Thymus (tissue), 11 donors: ENCODE data around the gene AUTS2. TPM values are rescaled to one million over a fixed set of nuclear protein-coding genes. Genes with fewer than 3 reads are reported as not detected.
"Not testable (repeated sequence)": the region's sequence is repeated elsewhere in the genome, so short reads cannot be mapped to it uniquely, and the experiment has no call there.

Source experiments
- DNase-seq, 9 donors: peaks; one replicate each; pipeline ENCODE4 v3.0.0-alpha.2; 2013; ENCODE audit warnings: low spot score in 9 of 9, low read depth in 6 of 9, missing footprints in 1 of 9
- H3K27ac ChIP-seq, 2 donors: one replicate each; pipeline ENCODE4 v1.5.1; 2013; ENCODE audit warnings: control low read depth in 1 of 2, low read depth in 1 of 2, low read length in 1 of 2, mild to moderate bottlenecking in 1 of 2, moderate library complexity in 1 of 2
- H3K27me3 ChIP-seq, 2 donors: one replicate each; pipeline ENCODE4 v1.5.1; 2013; ENCODE audit warnings: low read length in 1 of 2; ENCODE audit not compliant: control insufficient read depth in 2 of 2, insufficient read depth in 1 of 2
- H3K36me3 ChIP-seq, 2 donors: one replicate each; pipeline ENCODE4 v1.5.1; 2013; ENCODE audit warnings: low read length in 1 of 2, mild to moderate bottlenecking in 1 of 2, moderate library complexity in 1 of 2; ENCODE audit not compliant: control insufficient read depth in 2 of 2, insufficient read depth in 2 of 2
- H3K4me1 ChIP-seq, 2 donors: one replicate each; pipeline ENCODE4 v1.5.1; 2013; ENCODE audit warnings: low read length in 2 of 2; ENCODE audit not compliant: control insufficient read depth in 2 of 2, insufficient read depth in 2 of 2
- H3K4me3 ChIP-seq, 2 donors: one replicate each; pipeline ENCODE4 v1.5.1; 2013; ENCODE audit warnings: low read length in 2 of 2, control low read depth in 1 of 2, mild to moderate bottlenecking in 1 of 2
- H3K9me3 ChIP-seq, 2 donors: one replicate each; pipeline ENCODE4 v1.5.1; 2013; ENCODE audit warnings: low read length in 1 of 2, mild to moderate bottlenecking in 1 of 2; ENCODE audit not compliant: control insufficient read depth in 2 of 2, insufficient read depth in 1 of 2
- WGBS: extraction: QIAGEN DNeasy Blood & Tissue Kit; methylation state at CpG from one replicate; pipeline ENCODE4 v1.1.7; 2013; 5-methylcytosine and 5-hydroxymethylcytosine counted together
- polyA plus RNA-seq: library from polyadenylated mRNA; stranded (reverse); fragments of 200-250 nt; gene quantifications from one replicate; pipeline ENCODE4 v1.2.3, GENCODE V29; 2013
- total RNA-seq: library from RNA; stranded (reverse); fragments of 120-200 nt; gene quantifications from one replicate; pipeline ENCODE4 v1.2.4, GENCODE V29; 2013
- donor health status: healthy.

Gene AUTS2
- total and polyA plus RNA-seq, 2 donors = 9.2 to 17.1 TPM

GRCh38 chr7:70259502-70259901 lies 661.2 kb downstream of the AUTS2 start:
- no peak for DNase-seq
- no peak overlapping the region for H3K27ac ChIP-seq
- 96% methylated on average over 1 of the region's 1 CpG for WGBS

GRCh38 chr7:70263471-70264255 lies 665.4 kb downstream of the AUTS2 start:
- no peaks in the 10 kb centered on the region for H3K4me1 ChIP-seq
- no peak overlapping the region for H3K4me3 ChIP-seq
- DNase-seq = no peak
- H3K36me3 ChIP-seq = no peaks in the 10 kb centered on the region
- H3K9me3 ChIP-seq = no peaks in the 10 kb centered on the region
- no peaks in the 10 kb centered on the region for H3K27me3 ChIP-seq
- no peak overlapping the region for H3K27ac ChIP-seq
- 96% methylated on average over 7 of the region's 7 CpGs for WGBS

More at GRCh38 chr7:70259502-70259901, 661.2 kb downstream of the AUTS2 start:
- no peaks in the 10 kb centered on the region for H3K9me3 ChIP-seq
- H3K27me3 ChIP-seq = no peaks in the 10 kb centered on the region
- H3K4me3 ChIP-seq = no peak overlapping the region
- no peaks in the 10 kb centered on the region for H3K4me1 ChIP-seq
- H3K36me3 ChIP-seq = no peaks in the 10 kb centered on the region

- no peak for DNase-seq
- 98% methylated on average over 2 of the region's 2 CpGs for WGBS
- no peaks in the 10 kb centered on the region for H3K4me1 ChIP-seq
- H3K36me3 ChIP-seq = no peaks in the 10 kb centered on the region
- no peaks in the 10 kb centered on the region for H3K9me3 ChIP-seq
- H3K4me3 ChIP-seq = no peak overlapping the region
- no peaks in the 10 kb centered on the region for H3K27me3 ChIP-seq
- H3K27ac ChIP-seq = no peak overlapping the region
Observed at GRCh38 chr7:70266186-70266585, 667.9 kb downstream of the AUTS2 start.

GRCh38 chr7:70267381-70268120 lies 669.3 kb downstream of the AUTS2 start:
- Histone ChIP-seq H3K27ac (no peak overlapping the region), H3K4me3 (no peak overlapping the region), H3K4me1 (no peaks in the 10 kb centered on the region), H3K9me3 (no peaks in the 10 kb centered on the region), H3K36me3 (no peaks in the 10 kb centered on the region), H3K27me3 (no peaks in the 10 kb centered on the region)
- WGBS = 97% methylated on average over 5 of the region's 5 CpGs
- no peak for DNase-seq

- WGBS = 91% methylated on average over 2 of the region's 2 CpGs
- Histone ChIP-seq H3K9me3 (no peaks in the 10 kb centered on the region), H3K4me3 (no peak overlapping the region), H3K27me3 (no peaks in the 10 kb centered on the region), H3K36me3 (no peaks in the 10 kb centered on the region), H3K27ac (no peak overlapping the region), H3K4me1 (no peaks in the 10 kb centered on the region)
- no peak for DNase-seq
Observed at GRCh38 chr7:70268179-70268578, 669.9 kb downstream of the AUTS2 start.

- Histone ChIP-seq H3K27me3 (no peaks in the 10 kb centered on the region), H3K36me3 (no peaks in the 10 kb centered on the region), H3K9me3 (no peaks in the 10 kb centered on the region), H3K4me1 (no peaks in the 10 kb centered on the region), H3K27ac (no peak overlapping the region), H3K4me3 (no peak overlapping the region)
- WGBS = 97% methylated on average over 1 of the region's 1 CpG
- no peak for DNase-seq
Observed at GRCh38 chr7:70270149-70270548, 671.9 kb downstream of the AUTS2 start.

GRCh38 chr7:70271617-70272081 lies 673.4 kb downstream of the AUTS2 start:
- DNase-seq = no peak
- Histone ChIP-seq H3K9me3 (no peaks in the 10 kb centered on the region), H3K36me3 (no peaks in the 10 kb centered on the region), H3K27me3 (no peaks in the 10 kb centered on the region), H3K4me3 (no peak overlapping the region), H3K4me1 (no peaks in the 10 kb centered on the region), H3K27ac (no peak overlapping the region)
- 98% methylated on average over 8 of the region's 8 CpGs for WGBS

GRCh38 chr7:70275570-70275969 lies 677.3 kb downstream of the AUTS2 start:
- not testable (repeated sequence) for H3K9me3 ChIP-seq, H3K4me1 ChIP-seq, H3K4me3 ChIP-seq, DNase-seq, H3K27me3 ChIP-seq, H3K36me3 ChIP-seq, H3K27ac ChIP-seq
- 95% methylated on average over 3 of the region's 3 CpGs for WGBS

- WGBS = 97% methylated on average over 1 of the region's 1 CpG
- no peaks in the 10 kb centered on the region for H3K36me3 ChIP-seq
Observed at GRCh38 chr7:70285187-70285586, 686.9 kb downstream of the AUTS2 start.

More at GRCh38 chr7:70285187-70285586, 686.9 kb downstream of the AUTS2 start:
- Histone ChIP-seq H3K27me3 (no peaks in the 10 kb centered on the region), H3K9me3 (no peaks in the 10 kb centered on the region), H3K4me3 (no peak overlapping the region), H3K27ac (no peak overlapping the region), H3K4me1 (no peaks in the 10 kb centered on the region)
- no peak for DNase-seq
